Fibroblast of lung (primary cell): ENCODE measurements around the gene ROBO1. TPM values are rescaled to one million over a fixed set of nuclear protein-coding genes. Genes with fewer than 3 reads are reported as not detected.

Experiments used
- DNase-seq, 2 donors: peaks; one replicate each; pipeline versions ENCODE4 v3.0.0 to v3.0.0-alpha.2; 2010; ENCODE audit warnings: low read depth in 2 of 2
- H2AFZ ChIP-seq: 2 replicates; pipeline ENCODE4 v1.5.1; 2012; ENCODE audit warnings: low read length, control low read depth, inconsistent platforms
- H3K27ac ChIP-seq: 2 replicates; pipeline ENCODE4 v1.5.1; 2011; ENCODE audit warnings: low read length, control low read depth; ENCODE audit not compliant: insufficient read depth
- H3K27me3 ChIP-seq: 2 replicates; pipeline ENCODE4 v1.5.1; 2011; ENCODE audit warnings: mild to moderate bottlenecking, low read length; ENCODE audit not compliant: control insufficient read depth, insufficient read depth
- H3K36me3 ChIP-seq: 2 replicates; pipeline ENCODE4 v1.5.1; 2011; ENCODE audit warnings: low read length; ENCODE audit not compliant: control insufficient read depth, insufficient read depth
- H3K4me1 ChIP-seq: 2 replicates; pipeline ENCODE4 v1.5.1; 2011; ENCODE audit warnings: low read length; ENCODE audit not compliant: control insufficient read depth, insufficient read depth; ENCODE audit errors: extremely low read depth
- H3K4me2 ChIP-seq: 2 replicates; pipeline ENCODE4 v1.5.1; 2011; ENCODE audit warnings: low read length, control low read depth; ENCODE audit not compliant: insufficient read depth; ENCODE audit errors: extremely low read depth
- H3K4me3 ChIP-seq, 4 experiments: fragments of 200-600 bp in 1 of 4; sonication (generic) in 1 of 4; replicated peaks in 1 of 4; 2 replicates each; pipeline ENCODE4 v1.5.1; 2011 to 2016; ENCODE audit warnings: low read length in 4 of 4, low read depth in 3 of 4, mild to moderate bottlenecking in 3 of 4, control low read depth in 2 of 4, inconsistent platforms in 1 of 4, mixed read lengths in 1 of 4; ENCODE audit not compliant: insufficient read depth in 1 of 4; ENCODE audit errors: control extremely low read depth in 1 of 4
- H3K79me2 ChIP-seq: 2 replicates; pipeline ENCODE4 v1.5.1; 2012; ENCODE audit warnings: mild to moderate bottlenecking, low read length, inconsistent platforms; ENCODE audit not compliant: control insufficient read depth, insufficient read depth
- H3K9ac ChIP-seq: 2 replicates; pipeline ENCODE4 v1.5.1; 2011; ENCODE audit warnings: mild to moderate bottlenecking, low read length, control low read depth; ENCODE audit not compliant: insufficient read depth
- H3K9me3 ChIP-seq: 2 replicates; pipeline ENCODE4 v1.5.1; 2012; ENCODE audit warnings: low read depth, low read length; ENCODE audit not compliant: control insufficient read depth, insufficient read depth
- H4K20me1 ChIP-seq: 2 replicates; pipeline ENCODE4 v1.5.1; 2011; ENCODE audit warnings: low read length; ENCODE audit not compliant: control insufficient read depth, insufficient read depth; ENCODE audit errors: extremely low read depth
- CTCF ChIP-seq, 2 donors: IDR thresholded peaks in 1 of 2; conservative IDR thresholded peaks in 1 of 2; 1 replicate in 1 of 2; 2 replicates in 1 of 2; pipeline ENCODE4 v1.5.1; 2011 to 2012; ENCODE audit warnings: low read length in 2 of 2, control low read depth in 1 of 2, inconsistent platforms in 1 of 2, low read depth in 1 of 2, mild to moderate bottlenecking in 1 of 2
- EZH2 ChIP-seq: IDR thresholded peaks from 2 replicates; pipeline ENCODE4 v1.5.1; 2012; ENCODE audit warnings: low read length, control low read depth, mild to moderate bottlenecking; ENCODE audit errors: missing control alignments
- polyA plus RNA-seq, 2 donors: library from polyadenylated mRNA; depleted of rRNA in 1 of 2; stranded (reverse) in 1 of 2; unstranded in 1 of 2; fragments of >200 nt; gene quantifications; 2 replicates each; pipeline ENCODE4 v1.2.1, GENCODE V29; 2011 to 2012; ENCODE audit warnings: missing spikeins in 1 of 2
- total RNA-seq: library from RNA; depleted of rRNA; stranded (reverse); fragments of >200 nt; gene quantifications from 2 replicates; pipeline ENCODE4 v1.2.1, GENCODE V29; 2014

The ROBO1 gene
- total and polyA plus RNA-seq, 2 donors (not counting 1 experiment from before 2014, with no cell fraction given) = 53.8 to 104 TPM

DNA sequence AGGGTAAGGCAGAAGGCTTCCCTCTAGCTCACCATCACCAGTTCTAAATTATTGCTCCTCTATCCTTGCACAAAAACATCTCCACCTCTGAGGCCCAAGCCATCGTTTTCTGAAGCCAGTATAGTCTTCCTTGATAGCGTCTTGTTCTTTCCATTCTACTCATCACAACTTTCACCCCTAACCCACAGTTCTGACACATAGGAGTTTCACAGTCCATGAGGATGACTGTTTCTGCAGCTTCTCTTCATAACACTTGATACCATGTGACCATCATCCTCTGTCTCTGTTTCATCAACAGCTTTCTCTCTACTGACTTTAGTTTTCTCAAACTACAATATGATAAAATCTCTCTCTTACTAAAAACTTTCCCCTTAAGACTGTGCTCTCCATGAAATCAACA, 1166.5 kb downstream of the ROBO1 start:
- no peak overlapping the region for H2AFZ ChIP-seq
- H3K4me3 ChIP-seq = no peak overlapping the region
- no peaks in the 10 kb centered on the region for H3K27me3 ChIP-seq
- no peak for DNase-seq
- H3K9ac ChIP-seq = no peak overlapping the region
- no peaks in the 10 kb centered on the region for H3K4me1 ChIP-seq
- no peaks in the 10 kb centered on the region for H3K9me3 ChIP-seq
- no peaks in the 10 kb centered on the region for H3K36me3 ChIP-seq
- no peak overlapping the region for H3K4me2 ChIP-seq
- H4K20me1 ChIP-seq = no peaks in the 10 kb centered on the region
- no peaks in the 10 kb centered on the region for H3K79me2 ChIP-seq
- no peak overlapping the region for H3K27ac ChIP-seq
- TF ChIP-seq CTCF (conservative IDR thresholded peaks at IDR 0.05 in 1 of 2, IDR thresholded peaks at IDR 0.05 in 1 of 2; ENCODE audit: low read depth in 1 of 2, low read length in 2 of 2) (no peak), EZH2 (no peak)

GRCh38 chr3:78589778-78590177, 1178.0 kb downstream of the ROBO1 start:
- H3K9ac ChIP-seq = no peak overlapping the region
- DNase-seq = no peak
- TF ChIP-seq CTCF (conservative IDR thresholded peaks at IDR 0.05 in 1 of 2, IDR thresholded peaks at IDR 0.05 in 1 of 2; ENCODE audit: low read depth in 1 of 2, low read length in 2 of 2) (no peak), EZH2 (no peak)
- no peak overlapping the region for H3K27ac ChIP-seq
- H3K4me3 ChIP-seq = no peak overlapping the region
- H3K9me3 ChIP-seq = no peaks in the 10 kb centered on the region
- H3K27me3 ChIP-seq = no peaks in the 10 kb centered on the region
- H3K79me2 ChIP-seq = no peaks in the 10 kb centered on the region
- no peaks in the 10 kb centered on the region for H3K36me3 ChIP-seq
- no peaks in the 10 kb centered on the region for H3K4me1 ChIP-seq
- H3K4me2 ChIP-seq = no peak overlapping the region
- H2AFZ ChIP-seq = no peak overlapping the region
- no peaks in the 10 kb centered on the region for H4K20me1 ChIP-seq

- Histone ChIP-seq H3K4me2 (no peak overlapping the region), H3K27ac (no peak overlapping the region), H3K36me3 (no peaks in the 10 kb centered on the region), H4K20me1 (no peaks in the 10 kb centered on the region), H3K4me3 (no peak overlapping the region), H3K9me3 (no peaks in the 10 kb centered on the region), H3K9ac (no peak overlapping the region), H2AFZ (no peak overlapping the region), H3K4me1 (no peaks in the 10 kb centered on the region), H3K79me2 (no peaks in the 10 kb centered on the region), H3K27me3 (no peaks in the 10 kb centered on the region)
- DNase-seq = no peak
- TF ChIP-seq CTCF (conservative IDR thresholded peaks at IDR 0.05 in 1 of 2, IDR thresholded peaks at IDR 0.05 in 1 of 2; ENCODE audit: low read depth in 1 of 2, low read length in 2 of 2) (no peak), EZH2 (no peak)
These were observed 1178.7 kb downstream of the ROBO1 start for GRCh38 chr3:78588906-78589621.
